EL (cell line): ENCODE data around the gene TOMM70.

Experiments used
- DNase-seq: peaks from one replicate; pipeline ENCODE4 v3.0.0-alpha.2; 2016

Gene TOMM70

DNA sequence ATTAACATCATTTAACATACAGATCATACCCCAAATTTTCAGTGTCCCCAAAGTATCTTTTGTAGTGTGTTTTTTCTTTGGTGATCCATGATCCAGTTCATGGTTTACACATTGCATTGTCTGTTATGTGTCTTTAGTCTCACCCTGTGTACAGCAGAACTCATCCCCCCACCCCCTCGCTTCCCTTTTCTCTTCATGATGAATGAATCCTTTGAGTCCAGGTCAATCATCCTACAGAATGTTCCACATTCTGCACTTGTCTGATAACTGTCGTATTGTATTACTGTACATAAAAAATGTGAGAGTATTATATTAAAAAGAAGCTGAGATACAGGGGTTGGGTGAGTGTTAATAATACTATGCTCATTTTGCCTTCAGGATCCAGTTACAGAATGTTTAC, 80.9 kb downstream of the TOMM70 start:
- DNase-seq: no peak

DNA sequence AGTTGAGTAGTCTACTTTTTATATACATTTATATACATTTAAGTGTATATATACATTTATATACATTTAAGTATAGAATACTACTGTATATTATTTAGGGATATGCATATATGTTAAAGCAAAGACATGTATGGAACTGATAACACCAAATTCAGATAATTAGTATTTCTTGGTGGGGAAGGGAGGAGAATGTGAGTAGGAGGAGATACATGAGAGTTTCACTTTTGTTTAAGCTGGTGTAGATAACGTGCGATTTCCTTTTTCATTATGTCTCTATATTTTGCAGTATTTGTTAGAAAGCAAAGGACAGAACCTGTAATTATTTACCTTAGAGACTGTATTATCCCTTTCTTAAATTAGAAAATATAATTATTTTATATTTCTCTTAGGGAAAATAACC, 83.0 kb downstream of the TOMM70 start:
- no peak for DNase-seq

DNA sequence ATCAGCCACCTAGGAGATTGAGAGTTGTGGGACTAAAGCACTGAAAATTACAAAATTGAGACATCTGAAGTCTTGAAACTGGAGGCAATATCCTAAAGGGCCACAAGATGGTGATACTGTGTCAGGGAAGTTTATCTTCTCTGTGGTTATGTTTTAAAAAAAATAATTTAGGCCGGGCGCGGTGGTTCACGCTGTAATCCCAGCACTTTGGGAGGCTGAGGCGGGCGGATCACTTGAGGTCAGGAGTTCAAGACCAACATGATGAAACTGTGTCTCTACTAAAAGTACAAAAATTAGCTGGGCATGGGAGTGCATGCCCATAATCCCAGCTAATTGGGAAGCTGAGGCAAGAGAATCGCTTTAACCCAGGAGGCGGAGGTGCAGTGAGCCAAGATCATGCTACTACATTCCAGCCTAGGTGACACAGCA, 84.2 kb downstream of the TOMM70 start:
- peak; percentile 62 for DNase-seq
